ENCODE results near the gene SPOP. TPM values are rescaled to one million over a fixed set of nuclear protein-coding genes. Genes with fewer than 3 reads are reported as not detected.

Gene SPOP
- total and polyA plus RNA-seq, 9 of the 15 experiments (the other 6 are each of a cell fraction or from before 2014, with no cell fraction given), result 34.2 to 65.9 (median 39.7) TPM

- no peak for TF ChIP-seq STAG1 (CRISPR knock-in tag; IDR thresholded peaks at IDR 0.05; ENCODE audit: borderline replicate concordance)
- TF ChIP-seq HNRNPK (IDR thresholded peaks at IDR 0.05; ENCODE audit: low read depth, low read length, poor library complexity, severe bottlenecking), result no peak
- TF ChIP-seq MIER1 (IDR thresholded peaks at IDR 0.05; ENCODE audit: low read depth), result no peak
- 0 out of 2 replicates have a peak, but pooled peaks have one; percentile 30 for TF ChIP-seq ARID1B (IDR thresholded peaks at IDR 0.05)
- TF ChIP-seq SAFB2 (IDR thresholded peaks at IDR 0.05; ENCODE audit: borderline replicate concordance, low read depth, low read length, severe bottlenecking), result no peak
- TF ChIP-seq EWSR1 (IDR thresholded peaks at IDR 0.05; ENCODE audit: borderline replicate concordance, low read depth, partially characterized antibody), result no peak
- no peak for TF ChIP-seq ZNF830 (CRISPR knock-in tag; IDR thresholded peaks at IDR 0.05)
- peak; percentile 88 for TF ChIP-seq BCOR (IDR thresholded peaks at IDR 0.05)
- 0 out of 2 replicates have a peak, but pooled peaks have one; percentile 14 for TF ChIP-seq E2F3 (CRISPR knock-in tag; IDR thresholded peaks at IDR 0.05)
- peak; percentile 39 for TF ChIP-seq ZFP36 (IDR thresholded peaks at IDR 0.05; ENCODE audit: low read depth, low read length, partially characterized antibody)
- no peak for TF ChIP-seq HMGN3 (IDR thresholded peaks at IDR 0.05; ENCODE audit: borderline replicate concordance, extremely low read depth, insufficient read length, low read depth, low read length)
- no peak for TF ChIP-seq ZNF184 (CRISPR knock-in tag; IDR thresholded peaks at IDR 0.05)
These were observed 30.0 kb upstream of the SPOP start, which contains the start of gene SLC35B1 (continued) for GRCh38 chr17:49707608-49708514.
